Stimulated activated CD8-positive, alpha-beta memory T cell treated with anti-CD3 and anti-CD28 coated beads, Interleukin-12 subunit alpha, Interleukin-12 subunit beta, amount 100 ng/mL, for 4 hours (primary cell): ENCODE measurements around the gene HMX2.

ENCODE experiments used
- DNase-seq: peaks from one replicate; pipeline ENCODE4 v3.0.0-alpha.2; 2020; ENCODE audit warnings: low read depth

The HMX2 gene

GRCh38 chr10:123191886-123192285 is 44.0 kb downstream of the HMX2 start:
- DNase-seq, result no peak

GRCh38 chr10:123194056-123194455 is 46.1 kb downstream of the HMX2 start:
- DNase-seq, result no peak
